SK-N-SH (cell line): ENCODE results near the gene AP4S1. TPM values are rescaled to one million over a fixed set of nuclear protein-coding genes. Genes with fewer than 3 reads are reported as not detected.

Experiments
- CTCF ChIA-PET: fragments of 300-600, 350-600 bp; formaldehyde crosslinking; extraction: SDS; loops from one replicate; lab custom pipeline; 2021; lab: Yijun Ruan, JAX
- POLR2A ChIA-PET: fragments of 350-600 bp; sonication (Branson Sonifier 250); formaldehyde crosslinking; extraction: SDS; loops from one replicate; lab custom pipeline; 2020; ENCODE audit warnings: antibody characterized with exemption, inconsistent platforms; lab: Yijun Ruan, JAX
- DNase-seq: peaks from one replicate; pipeline ENCODE4 v3.0.0; 2012
- H2AFZ ChIP-seq: fragments of 200-600 bp; sonication (generic); 2 replicates; pipeline ENCODE4 v1.8.1; 2016; ENCODE audit warnings: antibody characterized with exemption, mild to moderate bottlenecking, low read depth
- H3F3A ChIP-seq: fragments of 200-600 bp; sonication (generic); replicated peaks from 2 replicates; pipeline ENCODE3; 2016; ENCODE audit warnings: antibody characterized with exemption, mild to moderate bottlenecking; ENCODE audit not compliant: insufficient read depth
- H3K27ac ChIP-seq, 2 experiments: fragments of 200-500 bp in 1 of 2; fragments of 200-600 bp in 1 of 2; sonication (Bioruptor generic) in 1 of 2; sonication (generic), shearing (Covaris generic) in 1 of 2; 2 replicates each; pipeline versions ENCODE4 v1.5.1 to v1.6.1; 2014 to 2016; ENCODE audit warnings: low read depth in 2 of 2, inconsistent platforms in 1 of 2, low read length in 1 of 2, mild to moderate bottlenecking in 1 of 2, mixed read lengths in 1 of 2
- H3K27me3 ChIP-seq: fragments of 200-600 bp; sonication (generic), shearing (Covaris generic); 2 replicates; pipeline ENCODE4 v1.6.1; 2016; ENCODE audit warnings: mixed run types; ENCODE audit not compliant: insufficient read depth
- H3K36me3 ChIP-seq, 2 experiments: fragments of 200-500 bp in 1 of 2; fragments of 200-600 bp in 1 of 2; sonication (Bioruptor generic) in 1 of 2; sonication (generic) in 1 of 2; replicated peaks in 1 of 2; 2 replicates each; pipeline versions ENCODE3 to v1.5.1; 2014 to 2016; ENCODE audit warnings: low read length in 1 of 2, mild to moderate bottlenecking in 1 of 2; ENCODE audit not compliant: insufficient read depth in 2 of 2, control insufficient read depth in 1 of 2
- H3K4me1 ChIP-seq, 2 experiments: fragments of 200-500 bp in 1 of 2; fragments of 200-600 bp in 1 of 2; sonication (Bioruptor generic) in 1 of 2; sonication (generic), shearing (Covaris generic) in 1 of 2; 2 replicates each; pipeline versions ENCODE4 v1.5.1 to v1.6.1; 2014 to 2016; ENCODE audit warnings: low read depth in 1 of 2, low read length in 1 of 2, mixed run types in 1 of 2; ENCODE audit not compliant: insufficient read depth in 2 of 2, control insufficient read depth in 1 of 2
- H3K4me2 ChIP-seq: fragments of 200-600 bp; sonication (generic), shearing (Covaris generic); 2 replicates; pipeline ENCODE4 v1.6.1; 2017; ENCODE audit warnings: mixed run types
- H3K4me3 ChIP-seq, 2 experiments: fragments of 200-500 bp in 1 of 2; fragments of 200-600 bp in 1 of 2; sonication (Bioruptor generic) in 1 of 2; sonication (generic), shearing (Covaris generic) in 1 of 2; 2 replicates each; pipeline versions ENCODE4 v1.5.1 to v1.8.1; 2014 to 2016; ENCODE audit warnings: low read depth in 2 of 2, inconsistent platforms in 1 of 2, low read length in 1 of 2, mild to moderate bottlenecking in 1 of 2, mixed read lengths in 1 of 2, moderate library complexity in 1 of 2
- H3K79me2 ChIP-seq: fragments of 200-600 bp; sonication (generic); 2 replicates; pipeline ENCODE4 v1.8.1; 2017; ENCODE audit warnings: mild to moderate bottlenecking; ENCODE audit not compliant: insufficient read depth
- H3K9ac ChIP-seq: fragments of 200-600 bp; sonication (generic); 2 replicates; pipeline ENCODE4 v1.6.1; 2017; ENCODE audit warnings: mixed run types
- H3K9me2 ChIP-seq: fragments of 200-600 bp; sonication (generic); 2 replicates; pipeline ENCODE4 v1.6.1; 2017; ENCODE audit warnings: mixed run types
- H3K9me3 ChIP-seq: fragments of 200-600 bp; sonication (generic); 2 replicates; pipeline ENCODE4 v1.6.1; 2017; ENCODE audit warnings: mixed run types, mild to moderate bottlenecking, moderate library complexity
- H4K20me1 ChIP-seq: fragments of 200-600 bp; sonication (generic); 2 replicates; pipeline ENCODE4 v1.6.1; 2017; ENCODE audit warnings: mild to moderate bottlenecking, mixed run types; ENCODE audit not compliant: insufficient read depth
- CTCF ChIP-seq: fragments of 200-600 bp; sonication (generic); IDR thresholded peaks from 2 replicates; pipeline ENCODE4 v1.6.1; 2017; ENCODE audit warnings: antibody characterized with exemption, mild to moderate bottlenecking, moderate library complexity
- ELF1 ChIP-seq: IDR thresholded peaks from 2 replicates; pipeline ENCODE4 v1.4.0; 2012
- EZH2phosphoT487 ChIP-seq: fragments of 200-600 bp; sonication (generic); IDR thresholded peaks from 2 replicates; pipeline ENCODE4 v1.6.1; 2017; ENCODE audit warnings: low read depth, mixed run types, mild to moderate bottlenecking, antibody characterized with exemption, moderate library complexity, borderline replicate concordance
- GATA2 ChIP-seq: sonication (generic); formaldehyde crosslinking; IDR thresholded peaks from 2 replicates; pipeline ENCODE4 v1.5.0; 2020; ENCODE audit warnings: mild to moderate bottlenecking, missing genetic modification reagents
- IRF3 ChIP-seq: fragments of 150-350 bp; IDR thresholded peaks from 2 replicates; pipeline ENCODE4 v1.6.1; 2016; ENCODE audit warnings: mild to moderate bottlenecking, low read depth, low read length
- POLR2AphosphoS5 ChIP-seq: IDR thresholded peaks from 2 replicates; pipeline ENCODE4 v1.6.1; 2012; ENCODE audit warnings: low read depth, low read length
- RCOR1 ChIP-seq: fragments of 150-350 bp; IDR thresholded peaks from 2 replicates; pipeline ENCODE4 v1.6.1; 2017; ENCODE audit warnings: antibody characterized with exemption, low read length
- REST ChIP-seq: IDR thresholded peaks from 2 replicates; pipeline ENCODE4 v1.6.1; 2012; ENCODE audit warnings: mild to moderate bottlenecking, low read depth, low read length, moderate library complexity
- RFX5 ChIP-seq: IDR thresholded peaks from 2 replicates; pipeline ENCODE4 v1.6.1; 2012; ENCODE audit warnings: mild to moderate bottlenecking, improper control_type of control experiment, low read length
- RXRA ChIP-seq: IDR thresholded peaks from 2 replicates; pipeline ENCODE4 v1.4.0; 2012; ENCODE audit warnings: low read depth, mild to moderate bottlenecking, borderline replicate concordance
- SIN3A ChIP-seq: IDR thresholded peaks from 2 replicates; pipeline ENCODE4 v1.6.1; 2012; ENCODE audit warnings: low read depth, mild to moderate bottlenecking, low read length, moderate library complexity, borderline replicate concordance
- SMC3 ChIP-seq: IDR thresholded peaks from 2 replicates; pipeline ENCODE4 v1.6.1; 2012; ENCODE audit warnings: low read depth, low read length, improper control_type of control experiment
- TCF12 ChIP-seq: IDR thresholded peaks from 2 replicates; pipeline ENCODE4 v1.4.0; 2012
- USF1 ChIP-seq: IDR thresholded peaks from 2 replicates; pipeline ENCODE4 v1.4.0; 2012; ENCODE audit warnings: low read depth, borderline replicate concordance
- YY1 ChIP-seq: IDR thresholded peaks from 2 replicates; pipeline ENCODE4 v1.4.0; 2012; ENCODE audit warnings: low read depth, mild to moderate bottlenecking
- WGBS: methylation state at CpG from one replicate; pipeline ENCODE4 v1.1.6; 2017; ENCODE audit warnings: low lambda C conversion rate; 5-methylcytosine and 5-hydroxymethylcytosine counted together
- polyA plus RNA-seq, 3 experiments: library from polyadenylated mRNA; depleted of rRNA; stranded (reverse); fragments of >200 nt; gene quantifications; 2 replicates each; pipeline ENCODE4 v1.2.3, GENCODE V29; 2012

The AP4S1 gene
- polyA plus RNA-seq, 1 of the 3 experiments (the other 2 are of a cell fraction) = 1.7 TPM

GRCh38 chr14:30999038-30999773, 26.2 kb upstream of the AP4S1 start (continued):
- no peak for TF ChIP-seq REST
- no peak for TF ChIP-seq SIN3A

GRCh38 chr14:31000629-31001338, 24.7 kb upstream of the AP4S1 start:
- no peaks in the 10 kb centered on the region for H3K27me3 ChIP-seq
- POLR2A ChIA-PET = no interaction called here
- peaks cover 15% of the 10 kb centered on the region for H3F3A ChIP-seq
- no peak overlapping the region for H3K4me2 ChIP-seq
- no peak for TF ChIP-seq TCF12
- TF ChIP-seq YY1 = no peak
- no peak for TF ChIP-seq USF1
- no peak for TF ChIP-seq SMC3
- no peak for TF ChIP-seq RCOR1
- H3K9me3 ChIP-seq = peaks cover 8% of the 10 kb centered on the region; the same call in 1 of the 2 replicates
- no peak overlapping the region for H3K27ac ChIP-seq
- peaks cover 4 to 5% of the 10 kb centered on the region in 2 experiments; a peak in 3 of 4 replicates for H3K4me1 ChIP-seq
- CTCF ChIA-PET = no interaction called here
- H3K9ac ChIP-seq = no peak overlapping the region
- no peak overlapping the region for H3K4me3 ChIP-seq
- H2AFZ ChIP-seq = no peak overlapping the region
- H3K9me2 ChIP-seq = no peaks in the 10 kb centered on the region
- DNase-seq = no peak
- 89% methylated on average over 3 of the region's 3 CpGs for WGBS
- peaks cover 100% of the 10 kb centered on the region for H3K79me2 ChIP-seq
- peaks cover 2 to 53% of the 10 kb centered on the region in 2 experiments for H3K36me3 ChIP-seq
- H4K20me1 ChIP-seq = peaks cover 57% of the 10 kb centered on the region

- peaks cover 0 to under 1% of the 10 kb centered on the region in 2 experiments; a peak in 1 of 4 replicates for H3K4me1 ChIP-seq
- peaks cover 2 to 53% of the 10 kb centered on the region in 2 experiments for H3K36me3 ChIP-seq
- no peaks in the 10 kb centered on the region for H3K27me3 ChIP-seq
- H4K20me1 ChIP-seq = peaks cover 55% of the 10 kb centered on the region
- WGBS = 96% methylated on average over 6 of the region's 6 CpGs
- no peak overlapping the region for H3K9ac ChIP-seq
- ChIA-PET POLR2A (no interaction called here), CTCF (no interaction called here)
- H3K79me2 ChIP-seq = peaks cover 100% of the 10 kb centered on the region
- H3K9me3 ChIP-seq = peaks cover 8% of the 10 kb centered on the region; the same call in 1 of the 2 replicates
- no peaks in the 10 kb centered on the region for H3K9me2 ChIP-seq
- no peak overlapping the region for H3K27ac ChIP-seq
- no peak overlapping the region for H3K4me3 ChIP-seq
- no peak overlapping the region for H3K4me2 ChIP-seq
- no peak overlapping the region for H2AFZ ChIP-seq
- peaks cover 10% of the 10 kb centered on the region for H3F3A ChIP-seq
- no peak for DNase-seq
- TF ChIP-seq ELF1 (no peak), SMC3 (no peak), GATA2 (no peak), USF1 (no peak), RXRA (no peak), RFX5 (no peak), EZH2phosphoT487 (no peak), YY1 (no peak), CTCF (no peak), IRF3 (no peak), POLR2AphosphoS5 (no peak)
These were observed 24.1 kb upstream of the AP4S1 start for GRCh38 chr14:31001339-31001658.
